Thoracic aorta (tissue), 2 donors: Measurements from ENCODE around the gene SLC35F6. TPM values are rescaled to one million over a fixed set of nuclear protein-coding genes. Genes with fewer than 3 reads are reported as not detected.
"Not testable (repeated sequence)": the region's sequence is repeated elsewhere in the genome, so short reads cannot be mapped to it uniquely, and the experiment has no call there.

Source experiments
- ATAC-seq: fragments of 150-250 bp; one replicate; pipeline ENCODE4 v1.8.0; 2017; ENCODE audit warnings: low read depth; ENCODE audit not compliant: insufficient number of reproducible peaks, low FRiP score
- DNase-seq: peaks from one replicate; pipeline ENCODE4 v3.0.0-alpha.2; 2020; ENCODE audit warnings: low spot score
- H3K27ac ChIP-seq, 2 donors: fragments of 200-600 bp; sonication (generic); 1 replicate in 1 of 2; 2 replicates in 1 of 2; pipeline ENCODE4 v1.5.1; 2016; ENCODE audit warnings: mild to moderate bottlenecking in 2 of 2, moderate library complexity in 2 of 2
- H3K27me3 ChIP-seq: fragments of 200-600 bp; sonication (generic); replicated peaks from 2 replicates; pipeline ENCODE4 v1.6.0; 2016; ENCODE audit warnings: mild to moderate bottlenecking; ENCODE audit not compliant: insufficient read depth
- H3K36me3 ChIP-seq: fragments of 200-600 bp; sonication (generic); one replicate; pipeline ENCODE4 v1.5.1; 2016
- H3K4me1 ChIP-seq, 2 donors: fragments of 200-600 bp; sonication (generic); 1 replicate in 1 of 2; 2 replicates in 1 of 2; pipeline versions ENCODE4 v1.5.1 to v1.6.0; 2016; ENCODE audit warnings: low read depth in 2 of 2, mild to moderate bottlenecking in 1 of 2; ENCODE audit not compliant: control insufficient read depth in 1 of 2
- H3K4me3 ChIP-seq: fragments of 200-600 bp; sonication (generic); 2 replicates; pipeline ENCODE4 v1.5.1; 2016; ENCODE audit warnings: mild to moderate bottlenecking
- H3K9me3 ChIP-seq: fragments of 200-600 bp; sonication (generic); 2 replicates; pipeline ENCODE4 v1.5.1; 2016
- total RNA-seq, 2 donors: library from RNA; depleted of rRNA; stranded (reverse); fragments of >200 nt; gene quantifications; one replicate each; pipeline versions ENCODE4 v1.1.0 to v1.2.3, GENCODE V29; 2016
- TF ChIP-seq, protein P1 (sequence below): fragments of 200-600 bp; sonication (generic); IDR thresholded peaks from one replicate; pipeline ENCODE4 v1.5.1; 2019; ENCODE audit warnings: antibody characterized with exemption

The SLC35F6 gene
- total RNA-seq, 2 donors from 2014 or later, result 43.7 to 44.5 TPM

DNA sequence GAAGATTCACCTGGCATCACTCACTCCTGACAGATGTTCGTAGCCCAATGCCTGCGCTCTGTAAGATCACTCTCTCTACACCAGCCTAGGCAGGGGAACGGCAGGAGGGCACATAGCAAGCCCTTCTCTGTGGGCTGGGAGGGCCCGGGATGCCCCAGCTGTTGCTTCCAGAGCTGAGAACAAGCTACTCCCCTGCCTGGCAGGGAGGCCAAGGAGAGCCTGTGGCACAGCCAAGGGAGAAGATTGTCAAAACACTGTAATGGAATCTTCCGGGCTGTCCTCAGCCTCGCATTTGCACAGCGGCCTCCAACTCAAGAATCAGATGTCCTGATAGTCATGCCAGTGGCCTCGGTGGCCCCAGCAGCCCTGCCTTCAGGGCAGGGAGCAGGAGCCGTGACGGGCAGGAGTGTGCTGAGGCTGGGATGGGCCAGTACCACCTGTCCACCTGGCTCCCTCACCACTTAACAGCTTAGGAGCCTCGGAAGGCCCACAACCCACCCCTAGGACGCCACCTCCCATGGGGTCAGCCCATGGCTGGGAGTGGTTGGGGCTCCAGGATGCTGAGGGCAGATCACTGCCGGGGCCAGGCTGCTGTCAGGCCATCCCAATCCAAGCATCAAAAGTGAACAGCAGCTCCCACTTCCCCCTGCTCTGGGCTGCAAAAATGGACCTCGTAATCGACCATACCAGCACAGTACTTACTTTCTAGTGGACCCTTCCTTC lies 21.9 kb upstream of the SLC35F6 start:
- Histone ChIP-seq H3K4me1 (peaks cover 0 to 5% of the 10 kb centered on the region in 2 donors), H3K27me3 (no peaks in the 10 kb centered on the region), H3K36me3 (no peaks in the 10 kb centered on the region), H3K9me3 (no peaks in the 10 kb centered on the region), H3K4me3 (no peak overlapping the region), H3K27ac (no peak overlapping the region)
- DNase-seq, result no peak
- no peak for ATAC-seq
- TF ChIP-seq, protein P1, sequence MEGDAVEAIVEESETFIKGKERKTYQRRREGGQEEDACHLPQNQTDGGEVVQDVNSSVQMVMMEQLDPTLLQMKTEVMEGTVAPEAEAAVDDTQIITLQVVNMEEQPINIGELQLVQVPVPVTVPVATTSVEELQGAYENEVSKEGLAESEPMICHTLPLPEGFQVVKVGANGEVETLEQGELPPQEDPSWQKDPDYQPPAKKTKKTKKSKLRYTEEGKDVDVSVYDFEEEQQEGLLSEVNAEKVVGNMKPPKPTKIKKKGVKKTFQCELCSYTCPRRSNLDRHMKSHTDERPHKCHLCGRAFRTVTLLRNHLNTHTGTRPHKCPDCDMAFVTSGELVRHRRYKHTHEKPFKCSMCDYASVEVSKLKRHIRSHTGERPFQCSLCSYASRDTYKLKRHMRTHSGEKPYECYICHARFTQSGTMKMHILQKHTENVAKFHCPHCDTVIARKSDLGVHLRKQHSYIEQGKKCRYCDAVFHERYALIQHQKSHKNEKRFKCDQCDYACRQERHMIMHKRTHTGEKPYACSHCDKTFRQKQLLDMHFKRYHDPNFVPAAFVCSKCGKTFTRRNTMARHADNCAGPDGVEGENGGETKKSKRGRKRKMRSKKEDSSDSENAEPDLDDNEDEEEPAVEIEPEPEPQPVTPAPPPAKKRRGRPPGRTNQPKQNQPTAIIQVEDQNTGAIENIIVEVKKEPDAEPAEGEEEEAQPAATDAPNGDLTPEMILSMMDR, result no peak

DNA sequence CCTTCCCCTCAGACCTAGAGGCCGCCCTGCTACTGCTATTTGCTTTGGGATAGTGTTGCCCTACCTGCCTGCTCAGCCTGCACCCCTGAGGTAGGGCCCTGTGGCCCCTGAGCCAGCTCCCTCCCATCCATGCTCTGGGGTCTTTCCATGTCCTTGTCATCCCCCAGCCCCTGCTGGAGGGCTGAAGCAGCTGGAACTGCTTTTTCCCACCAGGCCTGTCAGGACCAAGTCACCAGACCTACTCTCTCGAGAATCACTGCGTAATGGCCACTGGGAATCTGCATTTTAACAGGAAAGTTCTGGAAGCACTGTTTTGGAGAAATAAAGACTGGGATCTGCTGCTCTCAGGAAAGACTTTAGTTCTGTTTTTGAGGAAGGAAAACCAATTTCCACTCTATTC lies 20.2 kb upstream of the SLC35F6 start:
- Histone ChIP-seq H3K27ac (no peak overlapping the region), H3K27me3 (no peaks in the 10 kb centered on the region), H3K4me1 (peaks cover 0 to 5% of the 10 kb centered on the region in 2 donors), H3K36me3 (no peaks in the 10 kb centered on the region), H3K9me3 (no peaks in the 10 kb centered on the region), H3K4me3 (no peak overlapping the region)
- TF ChIP-seq, protein P1, result no peak
- DNase-seq, result no peak
- ATAC-seq, result no peak

DNA sequence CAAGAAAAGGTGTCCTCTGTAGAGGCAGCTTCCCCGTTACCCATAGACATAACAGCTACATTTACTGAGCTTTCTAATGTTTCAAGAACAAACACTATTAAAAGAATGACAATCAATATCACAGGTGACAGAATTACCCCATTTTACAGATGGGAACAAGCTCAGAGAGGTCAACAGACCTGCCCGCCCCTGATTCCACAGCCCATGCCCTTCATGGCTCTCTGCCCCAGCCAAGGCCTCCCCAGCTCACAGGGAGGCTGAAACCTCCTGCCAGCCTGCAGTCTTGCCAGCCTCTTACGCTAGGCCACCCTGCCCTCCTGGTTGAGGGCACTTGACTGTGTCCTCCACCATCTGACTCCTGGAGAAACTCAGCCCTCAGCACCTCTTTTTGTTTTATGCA lies 19.1 kb upstream of the SLC35F6 start:
- no peak for ATAC-seq
- TF ChIP-seq, protein P1, result no peak
- no peak overlapping the region for H3K4me3 ChIP-seq
- H3K27ac ChIP-seq, result no peak overlapping the region
- H3K4me1 ChIP-seq, result peaks cover 0 to 5% of the 10 kb centered on the region in 2 donors
- no peak for DNase-seq
- no peaks in the 10 kb centered on the region for H3K36me3 ChIP-seq
- H3K9me3 ChIP-seq, result no peaks in the 10 kb centered on the region
- H3K27me3 ChIP-seq, result no peaks in the 10 kb centered on the region

DNA sequence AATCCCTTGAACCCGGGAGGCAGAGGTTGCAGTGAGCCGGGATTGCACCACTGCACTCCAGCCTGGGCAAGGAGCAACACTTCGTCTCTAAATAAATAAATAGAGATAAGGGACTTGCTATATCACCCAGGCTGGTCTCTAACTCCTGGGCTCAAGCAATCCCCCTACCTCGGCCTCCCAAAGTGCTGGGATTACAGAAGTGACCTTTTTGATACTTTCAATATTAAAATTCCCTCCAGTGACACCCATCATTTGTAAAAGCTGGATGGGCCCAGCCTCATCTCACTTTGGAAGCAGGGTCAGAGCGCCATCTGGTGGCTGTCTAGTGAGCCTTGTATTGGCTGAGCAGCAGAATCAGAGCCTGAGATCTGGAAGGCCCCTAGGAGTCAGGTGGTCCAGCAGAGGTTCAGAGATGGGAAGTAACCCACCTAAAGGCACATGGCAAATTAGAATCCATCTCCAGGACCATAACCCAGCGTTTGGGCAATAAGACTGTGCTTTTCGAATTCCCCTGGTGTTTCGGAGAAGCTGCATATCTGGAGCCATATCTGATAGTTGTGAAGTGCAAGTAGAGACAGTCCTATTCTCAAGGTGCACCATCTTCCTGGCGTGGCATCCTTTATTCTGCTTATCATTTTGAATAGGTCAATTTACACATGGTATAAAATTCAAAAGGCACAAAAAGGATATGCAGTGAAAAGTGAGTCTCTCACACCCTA lies 18.3 kb upstream of the SLC35F6 start:
- Histone ChIP-seq H3K4me3 (no peak overlapping the region), H3K4me1 (peaks cover 0 to 5% of the 10 kb centered on the region in 2 donors), H3K27me3 (no peaks in the 10 kb centered on the region), H3K36me3 (no peaks in the 10 kb centered on the region), H3K27ac (no peak overlapping the region), H3K9me3 (no peaks in the 10 kb centered on the region)
- ATAC-seq (no peak), DNase-seq (peak; percentile 49)
- TF ChIP-seq, protein P1, result peak; percentile 93

DNA sequence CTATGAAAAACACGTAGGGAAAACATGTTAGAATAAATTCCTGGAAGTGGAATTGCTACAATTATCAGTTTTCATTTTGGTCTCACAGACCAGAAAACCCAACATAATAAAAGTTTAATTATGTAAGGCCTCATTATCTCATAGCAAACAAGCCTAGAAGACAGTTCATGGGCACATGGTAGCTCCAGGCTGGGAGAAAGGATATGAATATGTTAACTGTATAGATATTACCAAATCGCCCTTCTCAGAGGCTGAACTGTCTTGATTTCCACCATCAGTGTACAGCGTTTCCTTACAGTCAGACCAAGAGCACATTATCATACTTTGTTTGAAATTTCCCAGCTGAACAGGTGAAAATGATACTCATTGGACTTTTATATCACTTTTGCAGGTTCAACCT lies 17.1 kb upstream of the SLC35F6 start:
- H3K36me3 ChIP-seq, result no peaks in the 10 kb centered on the region
- ATAC-seq (no peak), DNase-seq (no peak)
- TF ChIP-seq, protein P1, result no peak
- no peaks in the 10 kb centered on the region for H3K27me3 ChIP-seq
- H3K4me3 ChIP-seq, result no peak overlapping the region
- no peak overlapping the region for H3K27ac ChIP-seq
- H3K9me3 ChIP-seq, result no peaks in the 10 kb centered on the region
- H3K4me1 ChIP-seq, result peaks cover 0 to 5% of the 10 kb centered on the region in 2 donors

DNA sequence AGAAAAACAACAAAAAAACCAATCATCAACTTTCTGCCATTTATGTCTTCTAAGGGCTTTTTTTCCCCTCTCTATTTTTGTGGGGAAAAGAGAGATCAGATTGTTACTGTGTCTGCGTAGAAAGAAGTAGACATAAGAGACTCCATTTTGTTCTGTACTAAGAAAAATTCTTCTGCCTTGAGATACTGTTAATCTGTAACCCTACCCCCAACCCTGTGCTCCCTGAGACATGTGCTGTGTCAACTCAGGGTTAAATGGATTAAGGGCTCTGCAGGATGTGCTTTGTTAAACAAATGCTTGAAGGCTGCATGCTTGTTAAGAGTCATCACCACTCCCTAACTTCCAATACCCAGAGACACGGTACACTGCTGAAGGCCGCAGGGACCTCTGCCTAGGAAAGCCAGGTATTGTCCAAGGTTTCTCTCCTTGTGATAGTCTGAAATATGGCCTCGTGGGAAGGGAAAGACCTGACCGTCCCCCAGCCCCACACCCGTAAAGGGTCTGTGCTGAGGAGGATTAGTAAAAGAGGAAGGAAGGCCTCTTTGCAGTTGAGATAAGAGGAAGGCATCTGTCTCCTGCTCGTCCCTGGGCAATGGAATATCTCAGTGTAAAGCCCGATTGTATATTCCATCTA lies 14.2 kb upstream of the SLC35F6 start:
- not testable (repeated sequence) for H3K4me3 ChIP-seq, H3K4me1 ChIP-seq, DNase-seq, H3K9me3 ChIP-seq, H3K27ac ChIP-seq, H3K27me3 ChIP-seq, ATAC-seq, H3K36me3 ChIP-seq

DNA sequence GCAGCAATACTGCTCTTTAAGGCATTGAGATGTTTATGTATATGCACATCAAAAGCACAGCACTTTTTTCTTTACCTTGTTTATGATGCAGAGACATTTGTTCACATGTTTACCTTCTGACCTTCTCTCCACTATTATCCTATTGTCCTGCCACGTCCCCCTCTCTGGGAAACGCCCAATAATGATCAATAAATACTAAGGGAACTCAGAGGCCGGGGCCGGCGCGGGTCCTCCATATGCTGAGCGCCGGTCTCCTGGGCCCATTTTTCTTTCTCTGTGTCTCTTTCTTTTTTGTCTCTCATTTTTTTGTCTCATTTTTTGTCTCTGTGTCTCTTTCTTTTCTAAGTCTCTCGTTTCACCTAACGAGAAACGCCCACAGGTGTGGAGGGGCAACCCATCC lies 13.6 kb upstream of the SLC35F6 start:
- not testable (repeated sequence) for DNase-seq, H3K4me1 ChIP-seq, H3K36me3 ChIP-seq, H3K4me3 ChIP-seq, H3K9me3 ChIP-seq, ATAC-seq, H3K27me3 ChIP-seq, H3K27ac ChIP-seq
